K562 (cell line): ENCODE results near the gene CALD1. TPM values are rescaled to one million over a fixed set of nuclear protein-coding genes. Genes with fewer than 3 reads are reported as not detected.

Experiments used
- ATAC-seq: fragments of 200-7000 bp; cut with Tn5 transposase; 3 replicates; pipeline ENCODE4 v1.9.1; 2020; ENCODE audit warnings: moderate library complexity
- BruUV-seq: library from RNA; stranded (reverse); fragments of 400-500 nt; replicated peaks from 2 replicates; lab custom pipeline; 2021; lab: Mats Ljungman, UMichigan
- CTCF ChIA-PET: fragments of 300-600 bp; formaldehyde crosslinking; extraction: SDS; loops from one replicate; lab custom pipeline; 2021; ENCODE audit warnings: low intra/inter-chr PET ratio; lab: Yijun Ruan, JAX
- POLR2A ChIA-PET: fragments of 300-600, 350-650 bp; sonication (Branson Sonifier 250); formaldehyde crosslinking; extraction: SDS; loops from one replicate; lab custom pipeline; 2021; ENCODE audit warnings: antibody characterized with exemption, inconsistent platforms; lab: Yijun Ruan, JAX
- DNase-seq, 4 experiments: peaks; one replicate each; pipeline versions ENCODE4 v3.0.0 to v3.0.0-alpha.2; 2011 to 2018; ENCODE audit warnings: low spot score in 3 of 4, mixed read lengths in 3 of 4; ENCODE audit errors: extremely low read depth in 1 of 4
- FAIRE-seq: peaks from 2 replicates; lab custom pipeline; 2011; peaks lifted over from hg19 to GRCh38; lab: Jason Lieb, UNC
- H2AFZ ChIP-seq: 2 replicates; pipeline ENCODE4 v1.6.0; 2011; ENCODE audit warnings: low read depth, low read length, control low read depth, inconsistent platforms
- H3K27ac ChIP-seq: fragments of 200-600 bp; 3 replicates; pipeline ENCODE4 v1.8.0; 2011; ENCODE audit warnings: low read depth, mild to moderate bottlenecking, control low read depth, inconsistent platforms, low read length, moderate library complexity, mixed read lengths; ENCODE audit errors: extremely low read depth
- H3K27me3 ChIP-seq, 2 experiments: fragments of 300-600 bp in 1 of 2; 2 replicates in 1 of 2; 3 replicates in 1 of 2; pipeline versions ENCODE4 v1.6.0 to v1.8.0; 2011; ENCODE audit warnings: inconsistent platforms in 2 of 2, low read length in 2 of 2, mild to moderate bottlenecking in 1 of 2, mixed read lengths in 1 of 2, moderate library complexity in 1 of 2; ENCODE audit not compliant: control insufficient read depth in 2 of 2, insufficient read depth in 2 of 2
- H3K36me3 ChIP-seq: fragments of 300-600 bp; 3 replicates; pipeline ENCODE4 v1.8.0; 2011; ENCODE audit warnings: mild to moderate bottlenecking, low read length, inconsistent platforms; ENCODE audit not compliant: control insufficient read depth, insufficient read depth
- H3K4me1 ChIP-seq, 2 experiments: fragments of 200-600 bp in 1 of 2; replicated peaks in 1 of 2; 2 replicates in 1 of 2; 3 replicates in 1 of 2; pipeline versions ENCODE4 v1.5.1 to v1.8.0; 2011; ENCODE audit warnings: inconsistent platforms in 2 of 2, low read length in 2 of 2, mild to moderate bottlenecking in 1 of 2, mixed read lengths in 1 of 2, moderate library complexity in 1 of 2; ENCODE audit not compliant: control insufficient read depth in 2 of 2, insufficient read depth in 2 of 2
- H3K4me2 ChIP-seq: 2 replicates; pipeline ENCODE4 v1.6.1; 2011; ENCODE audit warnings: low read length, control low read depth, inconsistent platforms, mixed read lengths; ENCODE audit not compliant: insufficient read depth
- H3K4me3 ChIP-seq: fragments of 200-600 bp; sonication (generic), shearing (Covaris generic); 2 replicates; pipeline ENCODE4 v1.5.1; 2016; ENCODE audit warnings: control low read depth, inconsistent platforms
- H3K79me2 ChIP-seq: fragments of 200-600 bp; 3 replicates; pipeline ENCODE4 v1.8.0; 2011; ENCODE audit warnings: low read length, inconsistent platforms; ENCODE audit not compliant: control insufficient read depth, insufficient read depth
- H3K9ac ChIP-seq, 2 experiments: 2 replicates each; pipeline versions ENCODE4 v1.6.0 to v1.6.1; 2011; ENCODE audit warnings: low read depth in 2 of 2, low read length in 2 of 2, control low read depth in 1 of 2, inconsistent platforms in 1 of 2, mild to moderate bottlenecking in 1 of 2, mixed read lengths in 1 of 2; ENCODE audit not compliant: insufficient read depth in 1 of 2
- H3K9me1 ChIP-seq: one replicate; pipeline ENCODE4 v1.6.0; 2011; ENCODE audit warnings: inconsistent platforms, mild to moderate bottlenecking, low read length, moderate library complexity; ENCODE audit not compliant: control insufficient read depth, insufficient read depth
- H3K9me3 ChIP-seq: replicated peaks from 2 replicates; pipeline ENCODE4 v1.5.1; 2011; ENCODE audit warnings: low read depth, low read length, inconsistent platforms; ENCODE audit not compliant: control insufficient read depth, insufficient read depth
- H4K20me1 ChIP-seq: replicated peaks from 2 replicates; pipeline ENCODE4 v1.6.1; 2011; ENCODE audit warnings: low read length, inconsistent platforms, mixed read lengths; ENCODE audit not compliant: control insufficient read depth, insufficient read depth
- ADNP ChIP-seq: fragments of 200-800 bp; sonication (Bioruptor generic); IDR thresholded peaks from 2 replicates; pipeline ENCODE4 v1.6.1; 2016; ENCODE audit warnings: missing genetic modification characterization, missing compliant biosample characterization
- CC2D1A ChIP-seq: fragments of 450-650 bp; IDR thresholded peaks from 2 replicates; pipeline ENCODE4 v1.6.1; 2017; ENCODE audit warnings: mild to moderate bottlenecking
- NFE2 ChIP-seq: IDR thresholded peaks from 2 replicates; pipeline ENCODE4 v1.6.1; 2014; ENCODE audit warnings: antibody characterized with exemption, low read depth
- NR2C2 ChIP-seq, 2 experiments: fragments of 200-800 bp in 1 of 2; sonication (Bioruptor generic) in 1 of 2; sonication (generic) in 1 of 2; formaldehyde crosslinking in 1 of 2; IDR thresholded peaks; 2 replicates each; pipeline versions ENCODE4 v1.6.1 to v1.8.0; 2016 to 2022; ENCODE audit warnings: mild to moderate bottlenecking in 1 of 2, missing compliant biosample characterization in 1 of 2, missing genetic modification characterization in 1 of 2, missing genetic modification reagents in 1 of 2
- RNF219 ChIP-seq: fragments of 250-450 bp; sonication (Bioruptor Pico); IDR thresholded peaks from 2 replicates; pipeline ENCODE4 v1.5.0; 2022; ENCODE audit warnings: mild to moderate bottlenecking
- SIX5 ChIP-seq, 2 experiments: IDR thresholded peaks; 2 replicates each; pipeline ENCODE4 v1.6.1; 2011; ENCODE audit warnings: low read length in 2 of 2, borderline replicate concordance in 1 of 2, low read depth in 1 of 2, mild to moderate bottlenecking in 1 of 2, moderate library complexity in 1 of 2; ENCODE audit not compliant: insufficient read depth in 1 of 2
- SMAD4 ChIP-seq: fragments of 250-450 bp; sonication (Bioruptor Pico); conservative IDR thresholded peaks from 2 replicates; pipeline ENCODE4 v1.8.0; 2021; ENCODE audit warnings: inconsistent platforms, mild to moderate bottlenecking, moderate library complexity
- TCF3 ChIP-seq: sonication (generic); formaldehyde crosslinking; IDR thresholded peaks from 2 replicates; pipeline ENCODE4 v1.4.0; 2020; ENCODE audit warnings: mild to moderate bottlenecking, missing genetic modification reagents
- TEAD1 ChIP-seq, 2 experiments: fragments of 450-650 bp in 1 of 2; sonication (generic) in 1 of 2; formaldehyde crosslinking; IDR thresholded peaks; 2 replicates each; pipeline versions ENCODE4 v1.4.0 to v1.8.0; 2020 to 2022; ENCODE audit warnings: mild to moderate bottlenecking in 2 of 2, missing genetic modification reagents in 1 of 2
- TFAM ChIP-seq: fragments of 250-450 bp; sonication (Bioruptor Pico); conservative IDR thresholded peaks from 2 replicates; pipeline ENCODE4 v1.5.0; 2021; ENCODE audit warnings: mild to moderate bottlenecking, moderate library complexity
- TFE3 ChIP-seq: fragments of 450-650 bp; formaldehyde crosslinking; IDR thresholded peaks from 2 replicates; pipeline ENCODE4 v1.4.0; 2020; ENCODE audit warnings: mild to moderate bottlenecking, mixed read lengths
- USF1 ChIP-seq: sonication (generic); formaldehyde crosslinking; IDR thresholded peaks from 2 replicates; pipeline ENCODE4 v1.9.0; 2022; ENCODE audit warnings: mild to moderate bottlenecking, missing genetic modification reagents
- ZBTB1 ChIP-seq: sonication (generic); formaldehyde crosslinking; IDR thresholded peaks from 2 replicates; pipeline ENCODE4 v1.8.1; 2023; ENCODE audit warnings: missing genetic modification reagents, low read depth, mild to moderate bottlenecking, borderline replicate concordance
- ZNF165 ChIP-seq: fragments of 250-450 bp; sonication (Bioruptor Pico); IDR thresholded peaks from 2 replicates; pipeline ENCODE4 v1.4.0; 2020; ENCODE audit warnings: borderline replicate concordance
- WGBS: fragments of 100-300 bp; shearing (Covaris generic); methylation state at CpG from one replicate; pipeline ENCODE4 v1.1.6; 2016; ENCODE audit warnings: low coverage, mixed read lengths; ENCODE audit not compliant: insufficient coverage; ENCODE audit errors: missing lambda C conversion rate; 5-methylcytosine and 5-hydroxymethylcytosine counted together
- in situ Hi-C: fragments of 300-500 bp; cut with MboI; formaldehyde crosslinking; loops from 4 replicates; pipeline ENCODE4 v1.15.0; 2018; ENCODE audit warnings: inconsistent platforms, mixed read lengths
- intact Hi-C: fragments of 100-400 bp; cut with micrococcal nuclease; formaldehyde crosslinking; loops from 2 replicates; pipeline ENCODE4 v1.14.2; 2022
- polyA plus RNA-seq, 8 experiments: library from polyadenylated mRNA; depleted of rRNA in 4 of 8; stranded (reverse) in 5 of 8; unstranded in 3 of 8; fragments of >200 nt; fragmentation: Nextera tagmentation in 2 of 8; fragmentation: Illumina TruSeq in 1 of 8; extraction: Ambion mirVana in 2 of 8; extraction: Trizol in 1 of 8; gene quantifications; 2 replicates each; pipeline versions ENCODE4 v1.2.1 to v1.2.3, GENCODE V29; 2011 to 2014; ENCODE audit warnings: inconsistent platforms in 1 of 8, missing spikeins in 1 of 8
- total RNA-seq, 7 experiments: library from RNA; depleted of rRNA in 6 of 7; stranded (reverse); fragments of >200 nt in 6 of 7; fragmentation: Illumina TruSeq in 2 of 7; extraction: Trizol in 2 of 7; gene quantifications; 2 replicates each; pipeline versions ENCODE4 v1.2.1 to v1.2.3, GENCODE V29; 2011 to 2021; ENCODE audit warnings: low replicate concordance in 1 of 7
- TF ChIP-seq, protein P1 (sequence below): fragments of 250-450 bp; sonication (Bioruptor Pico); IDR thresholded peaks from 2 replicates; pipeline ENCODE4 v1.8.0; 2022; ENCODE audit warnings: inconsistent platforms, mild to moderate bottlenecking, moderate library complexity, borderline replicate concordance

CALD1 gene
- total and polyA plus RNA-seq, 9 of the 15 experiments (the other 6 are each of a cell fraction or from before 2014, with no cell fraction given): 0.40 TPM; not detected in 8

DNA sequence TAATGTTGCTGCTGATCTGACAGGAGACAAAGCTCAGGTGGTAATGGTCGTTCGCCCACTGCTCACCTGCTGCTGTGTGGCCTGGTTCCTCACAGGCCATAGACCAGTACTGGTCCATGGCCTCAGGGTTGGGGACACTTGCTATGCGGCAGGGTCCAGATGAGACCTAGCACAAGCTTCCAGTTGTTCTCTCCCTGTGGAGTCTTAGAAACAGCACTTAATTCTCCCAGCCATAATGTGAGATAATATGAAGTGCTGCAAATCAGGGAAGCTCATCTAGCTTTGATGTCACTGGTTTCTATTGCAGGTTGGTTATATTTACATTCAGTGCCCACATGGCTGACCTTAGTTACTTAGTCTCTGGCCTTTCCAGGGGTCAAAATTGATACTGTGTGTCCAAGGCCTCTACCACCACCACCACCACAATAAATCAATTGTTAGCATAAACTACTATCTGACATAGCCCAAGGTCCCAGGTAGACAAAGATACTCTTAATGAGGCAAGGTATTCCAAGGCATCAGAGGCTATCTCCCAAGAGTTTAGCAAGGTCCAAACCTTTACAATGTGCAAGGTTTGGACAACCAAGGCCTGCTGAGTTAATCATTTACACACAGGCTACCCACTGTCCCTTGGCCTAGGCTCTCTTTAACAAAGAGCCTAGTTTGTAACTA lies 217.9 kb downstream of the CALD1 start:
- Histone ChIP-seq H3K4me2 (no peak overlapping the region), H3K4me3 (no peak overlapping the region), H3K9ac (no peak overlapping the region), H3K27me3 (no peaks in the 10 kb centered on the region; a peak in 1 of 5 replicates), H3K27ac (no peak overlapping the region), H4K20me1 (no peaks in the 10 kb centered on the region), H3K79me2 (no peaks in the 10 kb centered on the region), H2AFZ (no peak overlapping the region), H3K9me3 (no peaks in the 10 kb centered on the region), H3K4me1 (0 out of 5 replicates have a peak, but pooled peaks cover 0 to under 1% of the 10 kb centered on the region in 2 experiments), H3K36me3 (peaks cover 3% of the 10 kb centered on the region; the same call in 1 of the 3 replicates), H3K9me1 (no peaks in the 10 kb centered on the region)
- in situ Hi-C loops: no loop called here
- CTCF ChIA-PET: no interaction called here
- DNase-seq (no peak), ATAC-seq (no peak), FAIRE-seq (no peak)
- 50% methylated on average over 3 of the region's 3 CpGs for WGBS
- POLR2A ChIA-PET: interaction anchor here (1.0 kb wide), 1 partner anchor 9 kb away, joined by 3 read pairs; no protein-coding TSS in a partner anchor
- intact Hi-C loops: no loop called here
- BruUV-seq: no TSS peak
- TF ChIP-seq ZNF165 (CRISPR knock-in tag): no peak
- TF ChIP-seq TCF3 (CRISPR knock-in tag): no peak
- no peak for TF ChIP-seq TFAM (CRISPR knock-in tag)
- no peak for TF ChIP-seq TFE3 (CRISPR knock-in tag)
- no peak for TF ChIP-seq USF1
- TF ChIP-seq CC2D1A: no peak
- TF ChIP-seq NFE2: no peak
- TF ChIP-seq, protein P1, sequence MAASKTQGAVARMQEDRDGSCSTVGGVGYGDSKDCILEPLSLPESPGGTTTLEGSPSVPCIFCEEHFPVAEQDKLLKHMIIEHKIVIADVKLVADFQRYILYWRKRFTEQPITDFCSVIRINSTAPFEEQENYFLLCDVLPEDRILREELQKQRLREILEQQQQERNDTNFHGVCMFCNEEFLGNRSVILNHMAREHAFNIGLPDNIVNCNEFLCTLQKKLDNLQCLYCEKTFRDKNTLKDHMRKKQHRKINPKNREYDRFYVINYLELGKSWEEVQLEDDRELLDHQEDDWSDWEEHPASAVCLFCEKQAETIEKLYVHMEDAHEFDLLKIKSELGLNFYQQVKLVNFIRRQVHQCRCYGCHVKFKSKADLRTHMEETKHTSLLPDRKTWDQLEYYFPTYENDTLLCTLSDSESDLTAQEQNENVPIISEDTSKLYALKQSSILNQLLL (CRISPR knock-in tag): no peak
- TF ChIP-seq RNF219 (CRISPR knock-in tag): no peak
- no peak for TF ChIP-seq TEAD1 (CRISPR knock-in tag; IDR thresholded peaks at IDR 0.05)
- TF ChIP-seq ADNP (tag): no peak
- TF ChIP-seq SIX5 (IDR thresholded peaks at IDR 0.05; ENCODE audit: borderline replicate concordance in 1 of 2, insufficient read depth in 1 of 2, low read depth in 1 of 2, low read length in 2 of 2): no peak
- no peak for TF ChIP-seq SMAD4 (CRISPR knock-in tag)
- no peak for TF ChIP-seq ZBTB1 (CRISPR knock-in tag)
- no peak for TF ChIP-seq NR2C2 (CRISPR knock-in tag; IDR thresholded peaks at IDR 0.05)
- no peak for TF ChIP-seq NR2C2 (tag; IDR thresholded peaks at IDR 0.05)
